OCI-LY3 (cell line): ENCODE results near the gene CA10.
A peak's percentile ranks its signal among the peaks of the same experiment; 100 is the strongest.

Source experiments
- H2AFZ ChIP-seq: fragments of 200-600, 300-600 bp; shearing (Covaris generic); 2 replicates; pipeline ENCODE4 v1.6.0; 2014; ENCODE audit warnings: antibody characterized with exemption, low read depth, low read length
- H3K27ac ChIP-seq: fragments of 200-600, 300-600 bp; sonication (generic); 2 replicates; pipeline ENCODE4 v1.5.1; 2014; ENCODE audit warnings: mild to moderate bottlenecking, low read length, moderate library complexity, mixed read lengths
- H3K27me3 ChIP-seq: fragments of 200-600, 300-600 bp; sonication (generic); 2 replicates; pipeline ENCODE4 v1.6.1; 2014; ENCODE audit warnings: low read depth, low read length, mixed read lengths
- H3K36me3 ChIP-seq: fragments of 200-600, 300-600 bp; sonication (generic); replicated peaks from 2 replicates; pipeline ENCODE3; 2014; ENCODE audit warnings: low read depth, low read length, mixed read lengths
- H3K4me1 ChIP-seq: fragments of 300-600, 200-600 bp; sonication (generic); 2 replicates; pipeline ENCODE4 v1.6.1; 2014; ENCODE audit warnings: low read length, mixed read lengths
- H3K4me2 ChIP-seq: fragments of 200-600, 300-600 bp; sonication (generic); 2 replicates; pipeline ENCODE4 v1.6.1; 2014; ENCODE audit warnings: low read length, mixed read lengths
- H3K4me3 ChIP-seq: fragments of 300-600, 200-600 bp; sonication (generic); 2 replicates; pipeline ENCODE4 v1.5.1; 2014; ENCODE audit warnings: antibody characterized with exemption, mild to moderate bottlenecking, low read length, moderate library complexity
- H3K79me2 ChIP-seq: fragments of 300-600, 200-600 bp; shearing (Covaris generic); 2 replicates; pipeline ENCODE4 v1.6.1; 2014; ENCODE audit warnings: mild to moderate bottlenecking, low read length, mixed read lengths
- H3K9ac ChIP-seq: fragments of 300-600, 200-600 bp; shearing (Covaris generic); 2 replicates; pipeline ENCODE4 v1.6.0; 2014; ENCODE audit warnings: mild to moderate bottlenecking, low read length, moderate library complexity
- H3K9me3 ChIP-seq: fragments of 200-600, 300-600 bp; shearing (Covaris generic); 2 replicates; pipeline ENCODE4 v1.6.1; 2014; ENCODE audit warnings: low read length, mixed read lengths; ENCODE audit not compliant: insufficient read depth
- H4K20me1 ChIP-seq: fragments of 200-600, 300-600 bp; sonication (generic); 2 replicates; pipeline ENCODE4 v1.6.1; 2016; ENCODE audit warnings: low read length, mixed read lengths; ENCODE audit not compliant: insufficient read depth
- EZH2phosphoT487 ChIP-seq: fragments of 200-600 bp; shearing (Covaris generic); IDR thresholded peaks from 2 replicates; pipeline ENCODE4 v1.6.1; 2018; ENCODE audit warnings: antibody characterized with exemption, mixed run types, low read depth
- TF ChIP-seq, protein P1 (sequence below): fragments of 200-600, 300-600 bp; sonication (generic); IDR thresholded peaks from 2 replicates; pipeline ENCODE4 v1.5.1; 2014; ENCODE audit warnings: antibody characterized with exemption, low read length, low read depth

Gene CA10

DNA sequence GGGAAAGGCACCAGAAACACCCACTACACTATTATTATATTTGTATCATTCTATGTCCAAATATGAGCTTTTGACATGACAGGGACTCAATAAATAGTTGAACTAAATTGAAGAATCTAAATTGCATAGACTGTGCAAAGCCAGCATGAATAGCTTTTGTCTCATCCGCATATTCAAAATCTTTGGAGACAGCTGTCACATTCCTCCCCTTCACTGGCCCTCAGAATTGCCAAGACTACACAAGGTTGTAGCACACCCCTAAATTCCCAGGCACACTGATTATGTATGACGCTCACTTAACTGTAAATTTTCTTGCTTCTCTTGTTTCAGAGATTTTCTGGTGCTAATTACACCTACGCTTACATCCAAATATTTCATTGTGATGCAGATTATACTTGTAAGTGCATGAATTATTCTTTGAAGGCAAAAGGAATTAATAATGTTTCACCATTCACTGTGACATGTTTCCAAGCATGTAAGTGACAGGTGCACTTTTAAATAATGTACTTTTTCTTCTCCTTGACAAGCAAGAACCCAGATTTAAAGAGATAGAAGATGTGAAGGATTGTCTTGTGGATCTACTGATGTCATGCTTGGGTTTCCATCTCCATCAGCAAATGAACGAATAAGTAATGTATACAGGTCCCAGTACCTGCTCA is 47.5 kb downstream of the CA10 start:
- Histone ChIP-seq H3K4me2 (no peak overlapping the region), H4K20me1 (no peaks in the 10 kb centered on the region), H3K79me2 (no peaks in the 10 kb centered on the region), H3K4me1 (peaks cover 4% of the 10 kb centered on the region; the same call in 1 of the 2 replicates), H2AFZ (no peak overlapping the region), H3K36me3 (no peaks in the 10 kb centered on the region), H3K27ac (no peak overlapping the region), H3K4me3 (no peak overlapping the region), H3K9ac (no peak overlapping the region), H3K9me3 (no peaks in the 10 kb centered on the region), H3K27me3 (no peaks in the 10 kb centered on the region)
- TF ChIP-seq, protein P1, sequence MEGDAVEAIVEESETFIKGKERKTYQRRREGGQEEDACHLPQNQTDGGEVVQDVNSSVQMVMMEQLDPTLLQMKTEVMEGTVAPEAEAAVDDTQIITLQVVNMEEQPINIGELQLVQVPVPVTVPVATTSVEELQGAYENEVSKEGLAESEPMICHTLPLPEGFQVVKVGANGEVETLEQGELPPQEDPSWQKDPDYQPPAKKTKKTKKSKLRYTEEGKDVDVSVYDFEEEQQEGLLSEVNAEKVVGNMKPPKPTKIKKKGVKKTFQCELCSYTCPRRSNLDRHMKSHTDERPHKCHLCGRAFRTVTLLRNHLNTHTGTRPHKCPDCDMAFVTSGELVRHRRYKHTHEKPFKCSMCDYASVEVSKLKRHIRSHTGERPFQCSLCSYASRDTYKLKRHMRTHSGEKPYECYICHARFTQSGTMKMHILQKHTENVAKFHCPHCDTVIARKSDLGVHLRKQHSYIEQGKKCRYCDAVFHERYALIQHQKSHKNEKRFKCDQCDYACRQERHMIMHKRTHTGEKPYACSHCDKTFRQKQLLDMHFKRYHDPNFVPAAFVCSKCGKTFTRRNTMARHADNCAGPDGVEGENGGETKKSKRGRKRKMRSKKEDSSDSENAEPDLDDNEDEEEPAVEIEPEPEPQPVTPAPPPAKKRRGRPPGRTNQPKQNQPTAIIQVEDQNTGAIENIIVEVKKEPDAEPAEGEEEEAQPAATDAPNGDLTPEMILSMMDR = no peak
- no peak for TF ChIP-seq EZH2phosphoT487

DNA sequence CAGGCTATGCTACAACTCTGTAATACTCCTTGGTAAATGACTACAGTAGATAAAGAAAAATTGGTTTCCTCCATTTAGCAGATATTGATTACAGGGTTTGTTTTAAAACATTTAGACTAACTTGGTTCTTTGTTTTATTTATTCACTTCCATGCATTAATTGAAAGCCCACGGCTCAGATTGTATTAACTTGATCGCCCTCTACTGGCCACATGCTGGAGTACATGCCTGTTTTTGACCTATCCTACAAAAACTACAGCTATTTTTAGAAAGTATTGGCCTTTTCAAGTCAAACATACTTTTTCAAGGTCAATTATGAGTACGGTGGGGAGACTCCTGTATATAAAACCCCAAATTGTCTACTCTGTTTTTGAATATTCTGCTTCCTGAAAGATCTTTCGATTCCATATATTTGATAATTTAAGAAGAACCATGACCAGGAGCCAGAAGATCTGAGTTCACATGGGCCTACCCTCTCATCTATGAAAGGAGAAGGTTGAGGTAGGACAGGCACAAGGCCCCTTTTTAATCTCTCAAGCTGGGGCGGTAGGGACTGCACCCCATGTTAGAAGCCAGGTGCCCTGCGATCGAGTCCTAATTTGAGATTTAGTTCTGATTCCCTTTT is 51.8 kb downstream of the CA10 start:
- Histone ChIP-seq H2AFZ (no peak overlapping the region), H3K36me3 (no peaks in the 10 kb centered on the region), H3K9ac (no peak overlapping the region), H3K4me1 (no peaks in the 10 kb centered on the region), H3K27ac (no peak overlapping the region), H3K4me2 (no peak overlapping the region), H3K4me3 (no peak overlapping the region), H4K20me1 (no peaks in the 10 kb centered on the region), H3K9me3 (no peaks in the 10 kb centered on the region), H3K27me3 (no peaks in the 10 kb centered on the region), H3K79me2 (no peaks in the 10 kb centered on the region)
- TF ChIP-seq, protein P1 = peak; percentile 89
- TF ChIP-seq EZH2phosphoT487 = no peak

DNA sequence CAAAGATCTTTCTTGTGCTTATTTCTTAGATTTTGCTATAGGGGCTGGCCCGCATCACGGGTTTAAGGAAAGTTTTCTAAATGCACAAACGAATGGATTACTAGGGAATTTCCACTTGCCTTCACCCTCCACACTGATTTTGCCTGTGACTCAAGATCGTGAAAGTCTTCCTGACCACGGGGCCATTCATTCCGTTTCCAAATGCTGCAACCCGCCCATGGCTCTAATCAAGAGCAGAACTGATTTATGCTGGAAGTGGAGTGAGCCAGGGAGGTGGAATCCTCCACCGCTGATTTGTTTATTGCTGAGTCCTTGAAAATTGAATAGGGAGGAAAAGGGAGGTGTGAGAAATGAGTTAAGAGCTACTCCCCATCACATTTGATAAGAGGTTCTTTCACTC is 52.4 kb downstream of the CA10 start:
- H3K36me3 ChIP-seq = no peaks in the 10 kb centered on the region
- no peak overlapping the region for H2AFZ ChIP-seq
- H3K9me3 ChIP-seq = no peaks in the 10 kb centered on the region
- no peak overlapping the region for H3K27ac ChIP-seq
- H3K79me2 ChIP-seq = no peaks in the 10 kb centered on the region
- TF ChIP-seq, protein P1 = no peak
- TF ChIP-seq EZH2phosphoT487 = no peak
- no peak overlapping the region for H3K4me2 ChIP-seq
- H4K20me1 ChIP-seq = no peaks in the 10 kb centered on the region
- H3K4me3 ChIP-seq = no peak overlapping the region
- no peaks in the 10 kb centered on the region for H3K27me3 ChIP-seq
- H3K4me1 ChIP-seq = no peaks in the 10 kb centered on the region
- no peak overlapping the region for H3K9ac ChIP-seq

- Histone ChIP-seq H3K9me3 (no peaks in the 10 kb centered on the region), H3K79me2 (no peaks in the 10 kb centered on the region), H3K4me3 (no peak overlapping the region), H3K4me2 (no peak overlapping the region), H3K4me1 (no peaks in the 10 kb centered on the region), H3K9ac (no peak overlapping the region), H3K27me3 (no peaks in the 10 kb centered on the region), H4K20me1 (no peaks in the 10 kb centered on the region), H3K36me3 (no peaks in the 10 kb centered on the region), H2AFZ (no peak overlapping the region), H3K27ac (no peak overlapping the region)
- no peak for TF ChIP-seq EZH2phosphoT487
- TF ChIP-seq, protein P1 = no peak
These were observed 52.9 kb downstream of the CA10 start for GRCh38 chr17:52105591-52105990.
